Endothelial cell of umbilical vein (primary cell): Measurements from ENCODE around the gene PASK. TPM values are rescaled to one million over a fixed set of nuclear protein-coding genes. Genes with fewer than 3 reads are reported as not detected.

Experiments used
- BruUV-seq: library from RNA; stranded (reverse); fragments of 400-500 nt; replicated peaks from 2 replicates; lab custom pipeline; 2021; lab: Mats Ljungman, UMichigan
- CTCF ChIA-PET: fragments of 300-600, 350-600 bp; sonication (Branson Sonifier 250); formaldehyde crosslinking; loops from one replicate; lab custom pipeline; 2021; ENCODE audit warnings: antibody characterized with exemption, inconsistent platforms; lab: Charles Lee
- POLR2A ChIA-PET: fragments of 300-600, 350-600 bp; sonication (Branson Sonifier 250); formaldehyde crosslinking; loops from one replicate; lab custom pipeline; 2021; ENCODE audit warnings: antibody characterized with exemption, inconsistent platforms; lab: Charles Lee
- DNase-seq: peaks from one replicate; pipeline ENCODE4 v3.0.0-alpha.2; 2011; ENCODE audit warnings: low read depth, low spot score
- FAIRE-seq: peaks from 2 replicates; lab custom pipeline; 2011; peaks lifted over from hg19 to GRCh38; lab: Jason Lieb, UNC
- H2AFZ ChIP-seq: 2 replicates; pipeline ENCODE4 v1.6.0; 2012; ENCODE audit warnings: low read depth, low read length, control low read depth, inconsistent platforms
- H3K27ac ChIP-seq: 2 replicates; pipeline ENCODE4 v1.5.1; 2011; ENCODE audit warnings: low read depth, mild to moderate bottlenecking, control low read depth, low read length, moderate library complexity; ENCODE audit not compliant: insufficient read depth
- H3K27me3 ChIP-seq, 2 experiments: 2 replicates each; pipeline versions ENCODE4 v1.6.0 to v1.6.1; 2011; ENCODE audit warnings: low read length in 2 of 2, mixed read lengths in 1 of 2; ENCODE audit not compliant: control insufficient read depth in 2 of 2, insufficient read depth in 2 of 2
- H3K36me3 ChIP-seq, 2 experiments: 2 replicates in 1 of 2; 3 replicates in 1 of 2; pipeline ENCODE4 v1.5.1; 2011; ENCODE audit warnings: low read length in 2 of 2, mild to moderate bottlenecking in 1 of 2, moderate library complexity in 1 of 2; ENCODE audit not compliant: control insufficient read depth in 2 of 2, insufficient read depth in 2 of 2; ENCODE audit errors: extremely low read depth in 1 of 2
- H3K4me1 ChIP-seq: 3 replicates; pipeline ENCODE4 v1.5.1; 2011; ENCODE audit warnings: mild to moderate bottlenecking, low read length; ENCODE audit not compliant: control insufficient read depth, insufficient read depth; ENCODE audit errors: extremely low read depth
- H3K4me2 ChIP-seq: 2 replicates; pipeline ENCODE4 v1.6.1; 2011; ENCODE audit warnings: low read length, control low read depth, mixed read lengths; ENCODE audit not compliant: insufficient read depth
- H3K4me3 ChIP-seq, 3 experiments: fragments of 200-600 bp in 1 of 3; sonication (generic), shearing (Covaris generic) in 1 of 3; replicated peaks in 1 of 3; 2 replicates each; pipeline ENCODE4 v1.5.1; 2011 to 2016; ENCODE audit warnings: control low read depth in 3 of 3, low read length in 3 of 3, mild to moderate bottlenecking in 2 of 3, inconsistent platforms in 1 of 3, low read depth in 1 of 3, moderate library complexity in 1 of 3; ENCODE audit not compliant: insufficient read depth in 1 of 3
- H3K79me2 ChIP-seq: 2 replicates; pipeline ENCODE4 v1.6.0; 2012; ENCODE audit warnings: low read length, inconsistent platforms; ENCODE audit not compliant: control insufficient read depth, insufficient read depth
- H3K9ac ChIP-seq: replicated peaks from 2 replicates; pipeline ENCODE3; 2011; ENCODE audit warnings: low read length, control low read depth; ENCODE audit not compliant: insufficient read depth; ENCODE audit errors: extremely low read depth
- H3K9me1 ChIP-seq: replicated peaks from 3 replicates; pipeline ENCODE4 v1.6.0; 2011; ENCODE audit warnings: mild to moderate bottlenecking, low read length; ENCODE audit not compliant: control insufficient read depth, insufficient read depth; ENCODE audit errors: extremely low read depth
- H3K9me3 ChIP-seq: replicated peaks from 2 replicates; pipeline ENCODE4 v1.5.1; 2012; ENCODE audit warnings: low read length, inconsistent platforms; ENCODE audit not compliant: control insufficient read depth, insufficient read depth
- H4K20me1 ChIP-seq: replicated peaks from 2 replicates; pipeline ENCODE3; 2011; ENCODE audit warnings: mild to moderate bottlenecking, low read length; ENCODE audit not compliant: control insufficient read depth, insufficient read depth; ENCODE audit errors: extremely low read depth
- CTCF ChIP-seq, 2 donors: IDR thresholded peaks; 1 replicate in 1 of 2; 2 replicates in 1 of 2; pipeline ENCODE4 v1.5.1; 2011; ENCODE audit warnings: low read length in 2 of 2, mild to moderate bottlenecking in 2 of 2, moderate library complexity in 2 of 2, control low read depth in 1 of 2, inconsistent platforms in 1 of 2, low read depth in 1 of 2; ENCODE audit not compliant: insufficient read depth in 1 of 2; ENCODE audit errors: extremely low read depth in 1 of 2
- EZH2 ChIP-seq: IDR thresholded peaks from 2 replicates; pipeline ENCODE4 v1.6.1; 2012; ENCODE audit warnings: borderline replicate concordance, low read depth, mild to moderate bottlenecking, moderate library complexity, low read length, inconsistent platforms; ENCODE audit not compliant: severe bottlenecking
- FOS ChIP-seq: IDR thresholded peaks from 2 replicates; pipeline ENCODE4 v1.6.1; 2011; ENCODE audit warnings: mild to moderate bottlenecking, low read length, moderate library complexity, borderline replicate concordance; ENCODE audit not compliant: insufficient read depth
- GATA2 ChIP-seq: IDR thresholded peaks from 2 replicates; pipeline ENCODE4 v1.7.0; 2011; ENCODE audit warnings: low read depth, mild to moderate bottlenecking, moderate library complexity, mixed read lengths, low read length; ENCODE audit not compliant: insufficient read length, insufficient read depth
- JUN ChIP-seq: IDR thresholded peaks from 2 replicates; pipeline ENCODE4 v1.6.1; 2011; ENCODE audit warnings: borderline replicate concordance, low read depth; ENCODE audit not compliant: insufficient read length, insufficient read depth
- MAX ChIP-seq: IDR thresholded peaks from 2 replicates; pipeline ENCODE4 v1.6.1; 2011; ENCODE audit not compliant: insufficient read depth, insufficient read length
- MYC ChIP-seq: IDR thresholded peaks from one replicate; pipeline ENCODE4 v1.6.1; 2011; ENCODE audit warnings: mild to moderate bottlenecking, low read depth, low read length
- POLR2A ChIP-seq: IDR thresholded peaks from 2 replicates; pipeline ENCODE4 v1.6.1; 2012; ENCODE audit warnings: low read depth, mild to moderate bottlenecking, control low read depth, low read length
- POLR2AphosphoS5 ChIP-seq: IDR thresholded peaks from 2 replicates; pipeline ENCODE4 v1.6.1; 2012; ENCODE audit warnings: low read depth, mild to moderate bottlenecking, control low read depth, low read length, moderate library complexity; ENCODE audit not compliant: insufficient read depth
- dilution Hi-C: fragments of 300-500 bp; cut with MboI; formaldehyde crosslinking; loops from one replicate; pipeline ENCODE4 v1.15.0; 2019; ENCODE audit warnings: low sequenced_read_pairs; ENCODE audit not compliant: extremely low pct_ligation_motif_present
- intact Hi-C: fragments of 100-400 bp; cut with micrococcal nuclease; formaldehyde crosslinking; loops from one replicate; pipeline ENCODE4 v1.10.0; 2022
- polyA plus RNA-seq, 4 experiments: library from polyadenylated mRNA; depleted of rRNA in 3 of 4; stranded (reverse) in 3 of 4; unstranded in 1 of 4; fragments of >200 nt; gene quantifications; 2 replicates each; pipeline versions ENCODE4 v1.2.1 to v1.2.3, GENCODE V29; 2011 to 2012; ENCODE audit warnings: missing spikeins in 1 of 4
- total RNA-seq: library from RNA; stranded (reverse); gene quantifications from 2 replicates; pipeline ENCODE4 v1.2.3, GENCODE V29; 2021

The PASK gene
- total and polyA plus RNA-seq, 2 donors (not counting 3 experiments of a cell fraction or from before 2014, with no cell fraction given) = 5.7 to 17.3 TPM

GRCh38 chr2:241183221-241183620 is 33.9 kb upstream of the PASK start:
- H3K4me1 ChIP-seq = no peaks in the 10 kb centered on the region
- H3K9ac ChIP-seq = no peak overlapping the region
- no peak overlapping the region for H3K4me3 ChIP-seq
- BruUV-seq = no TSS peak
- no peaks in the 10 kb centered on the region for H3K79me2 ChIP-seq
- H3K9me1 ChIP-seq = no peaks in the 10 kb centered on the region
- ChIA-PET POLR2A (no interaction called here), CTCF (interaction anchor here (0.8 to 1.4 kb wide), 2 partner anchors 10 to 13 kb away, joined by 3 to 5 read pairs; no protein-coding TSS in a partner anchor)
- dilution Hi-C loops (no loop called here), intact Hi-C loops (no loop called here)
- TF ChIP-seq GATA2 (no peak), POLR2A (no peak), FOS (no peak), MYC (no peak), MAX (no peak), EZH2 (no peak), POLR2AphosphoS5 (no peak)
- DNase-seq (no peak), FAIRE-seq (no peak)
- H3K27ac ChIP-seq = no peak overlapping the region
- H3K36me3 ChIP-seq = peaks cover 4 to 5% of the 10 kb centered on the region in 2 experiments
- no peaks in the 10 kb centered on the region for H3K9me3 ChIP-seq
- no peak overlapping the region for H3K4me2 ChIP-seq
- H3K27me3 ChIP-seq = no peaks in the 10 kb centered on the region
- H2AFZ ChIP-seq = no peak overlapping the region
- H4K20me1 ChIP-seq = no peaks in the 10 kb centered on the region

GRCh38 chr2:241182531-241183133 is 33.4 kb upstream of the PASK start:
- intact Hi-C loops (no loop called here), dilution Hi-C loops (no loop called here)
- TF ChIP-seq CTCF (IDR thresholded peaks at IDR 0.05; ENCODE audit: extremely low read depth in 1 of 2, insufficient read depth in 1 of 2, low read depth in 1 of 2, low read length in 2 of 2) (no peak), POLR2A (no peak), JUN (no peak), POLR2AphosphoS5 (no peak), EZH2 (no peak), MAX (no peak), MYC (no peak), GATA2 (no peak), FOS (no peak)
- Histone ChIP-seq H3K4me1 (no peaks in the 10 kb centered on the region), H3K9me3 (no peaks in the 10 kb centered on the region), H3K36me3 (peaks cover 4 to 5% of the 10 kb centered on the region in 2 experiments), H3K79me2 (no peaks in the 10 kb centered on the region), H3K9me1 (no peaks in the 10 kb centered on the region), H3K27me3 (no peaks in the 10 kb centered on the region), H3K4me2 (no peak overlapping the region), H3K9ac (no peak overlapping the region), H4K20me1 (no peaks in the 10 kb centered on the region), H3K4me3 (no peak overlapping the region), H3K27ac (no peak overlapping the region), H2AFZ (no peak overlapping the region)
- no TSS peak for BruUV-seq
- CTCF ChIA-PET = interaction anchor here (0.8 to 1.4 kb wide), 2 partner anchors 10 to 13 kb away, joined by 3 to 5 read pairs; no protein-coding TSS in a partner anchor
- POLR2A ChIA-PET = no interaction called here
- FAIRE-seq (no peak), DNase-seq (no peak)
